ENCODE data around the gene FTO.
A peak's percentile ranks its signal among the peaks of the same experiment; 100 is the strongest.

Gene FTO

DNA sequence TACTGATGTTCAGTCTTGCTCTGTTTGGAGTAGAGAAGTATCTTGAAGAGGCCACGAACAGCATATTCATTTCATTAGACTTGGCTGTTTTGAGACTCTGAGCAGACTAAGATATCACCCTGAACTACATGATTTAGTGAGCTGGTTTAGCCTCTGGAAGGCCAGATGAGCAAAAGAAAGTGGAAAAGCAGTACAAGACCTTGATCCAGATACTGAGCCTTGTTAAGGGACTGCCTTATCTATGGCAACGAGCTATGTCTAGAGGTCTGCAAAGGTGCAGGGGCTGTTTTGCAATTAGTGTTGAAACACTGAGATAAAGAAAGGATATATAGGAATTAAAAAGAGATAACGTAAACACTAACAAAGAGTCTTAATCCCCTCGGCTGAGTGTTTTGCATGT, 351.2 kb downstream of the FTO start:
- TF ChIP-seq GATA3 (IDR thresholded peaks at IDR 0.05; ENCODE audit: low read depth, low read length) (no peak), GATA2 (IDR thresholded peaks at IDR 0.05; ENCODE audit: low read depth, low read length) (no peak)

DNA sequence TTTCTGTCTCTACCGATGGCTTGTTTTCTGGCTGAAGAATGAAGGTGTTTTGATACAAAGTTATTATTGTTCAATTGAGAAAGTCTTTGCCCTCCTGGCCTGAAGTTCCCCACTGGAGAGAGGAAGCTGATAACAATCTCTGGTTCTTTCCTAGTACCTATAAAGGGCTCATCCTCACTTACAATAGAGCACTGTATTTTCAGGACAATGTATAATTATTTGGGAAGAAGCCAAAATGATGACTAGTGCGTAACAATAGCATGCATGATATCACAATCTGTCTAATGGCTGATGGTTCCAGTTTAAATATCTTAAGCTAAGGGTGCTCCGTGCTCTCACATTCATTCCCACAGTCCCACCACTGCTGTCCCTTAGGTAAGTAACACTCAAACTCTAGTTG, 351.9 kb downstream of the FTO start:
- TF ChIP-seq GATA3 (IDR thresholded peaks at IDR 0.05; ENCODE audit: low read depth, low read length) (no peak), GATA2 (IDR thresholded peaks at IDR 0.05; ENCODE audit: low read depth, low read length) (peak; percentile 47; the same call in 1 of the 2 replicates)

DNA sequence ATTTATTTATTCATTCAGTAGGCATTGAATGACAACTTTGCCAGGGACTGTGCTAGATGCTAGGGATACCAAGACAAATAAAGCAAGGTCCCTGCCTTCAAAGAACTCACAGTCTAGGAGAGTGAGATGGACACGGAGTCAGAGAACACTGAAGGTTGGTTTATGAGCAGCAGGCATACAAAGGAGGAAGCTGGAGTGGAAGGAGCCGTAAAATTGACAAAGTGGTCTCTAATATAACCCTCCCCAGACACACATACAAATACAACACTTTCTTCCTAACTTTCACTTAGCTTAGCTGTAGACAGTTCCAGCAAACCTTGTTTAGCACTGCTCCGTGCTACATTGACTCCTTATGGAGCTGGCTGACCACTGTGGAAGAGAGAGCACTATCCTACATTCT, 353.0 kb downstream of the FTO start:
- TF ChIP-seq GATA3 (IDR thresholded peaks at IDR 0.05; ENCODE audit: low read depth, low read length), result no peak
- no peak for TF ChIP-seq GATA2 (IDR thresholded peaks at IDR 0.05; ENCODE audit: low read depth, low read length)

DNA sequence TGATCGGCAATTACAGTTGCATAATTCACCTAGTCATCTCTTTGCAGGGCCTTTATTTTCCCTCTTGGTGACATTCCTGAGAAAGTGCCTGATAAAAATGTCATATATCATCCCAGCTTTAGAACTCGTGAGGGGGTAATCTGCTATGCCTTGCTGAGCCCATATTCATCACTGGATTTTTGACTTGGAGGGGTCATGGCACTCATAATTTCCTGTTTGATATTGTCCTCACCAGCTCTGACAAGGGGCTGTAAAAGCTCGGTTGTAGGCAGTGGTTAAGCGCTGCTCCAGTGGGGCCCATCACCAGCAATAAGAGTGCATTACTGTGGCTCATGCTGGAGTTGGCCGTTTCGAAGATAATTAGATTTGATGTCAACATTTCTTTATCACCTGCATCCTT, 355.4 kb downstream of the FTO start:
- peak; percentile 38 for TF ChIP-seq GATA2 (IDR thresholded peaks at IDR 0.05; ENCODE audit: low read depth, low read length)
- TF ChIP-seq GATA3 (IDR thresholded peaks at IDR 0.05; ENCODE audit: low read depth, low read length), result no peak; the same call in 1 of the 2 replicates

DNA sequence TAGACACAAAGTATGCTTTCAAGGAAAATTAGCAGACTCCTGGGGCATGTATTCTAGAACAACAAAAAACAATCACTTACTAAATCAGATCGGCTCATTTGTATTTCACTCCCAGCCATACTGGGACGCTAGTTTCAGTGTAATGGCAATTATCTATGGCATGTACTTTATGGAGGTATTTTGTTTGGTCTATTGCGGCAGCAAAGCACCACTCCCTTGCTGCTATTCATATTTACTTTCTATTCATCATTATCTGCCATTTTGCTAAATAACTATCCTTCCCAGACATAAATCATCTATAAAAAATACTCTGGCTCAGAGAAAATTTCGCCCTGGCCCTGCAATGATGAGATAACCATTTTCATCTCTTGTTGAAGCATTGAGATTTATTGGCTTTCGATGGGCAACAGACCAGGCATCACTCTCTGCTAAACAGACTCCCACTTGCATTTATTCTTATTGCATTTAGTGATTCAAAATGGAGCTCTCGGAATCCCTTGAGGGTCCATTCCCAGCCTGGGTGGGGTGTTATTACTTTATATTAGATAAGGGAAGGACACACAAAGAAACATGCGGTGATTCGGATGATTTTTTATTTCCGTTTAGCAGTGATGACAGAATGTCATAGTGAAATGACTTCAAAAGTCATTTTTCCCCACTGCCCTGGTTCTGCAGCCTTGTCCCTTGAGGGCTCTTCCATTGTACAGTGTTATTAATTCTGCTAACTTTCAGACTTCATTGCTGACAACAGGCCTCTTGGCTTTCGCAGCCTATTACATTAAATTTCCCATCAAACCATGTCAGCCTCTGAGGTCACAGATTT, 356.9 kb downstream of the FTO start:
- peak; percentile 84 for TF ChIP-seq GATA2 (IDR thresholded peaks at IDR 0.05; ENCODE audit: low read depth, low read length)
- peak; percentile 79 for TF ChIP-seq GATA3 (IDR thresholded peaks at IDR 0.05; ENCODE audit: low read depth, low read length)

DNA sequence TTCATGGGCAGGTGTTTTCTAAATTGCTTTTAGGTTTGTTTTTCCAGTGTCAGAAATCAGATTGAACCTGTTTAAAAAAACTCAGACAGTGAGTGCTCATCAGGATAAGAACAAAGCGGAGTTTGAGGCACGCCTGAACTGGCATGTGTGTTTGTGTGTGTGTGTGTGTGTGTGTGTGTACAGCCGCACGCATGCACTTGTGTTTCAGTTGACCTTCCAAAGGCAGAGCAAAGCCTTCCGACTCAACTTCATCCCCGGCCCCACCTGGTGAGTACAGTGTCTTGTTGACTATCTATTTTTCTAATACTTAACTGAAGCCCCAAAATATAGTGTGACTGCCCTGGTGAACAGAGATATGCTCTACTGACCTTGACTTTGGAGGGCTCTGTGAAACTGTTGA, 357.5 kb downstream of the FTO start:
- TF ChIP-seq GATA2 (IDR thresholded peaks at IDR 0.05; ENCODE audit: low read depth, low read length) (no peak; the same call in 1 of the 2 replicates), GATA3 (IDR thresholded peaks at IDR 0.05; ENCODE audit: low read depth, low read length) (no peak)

DNA sequence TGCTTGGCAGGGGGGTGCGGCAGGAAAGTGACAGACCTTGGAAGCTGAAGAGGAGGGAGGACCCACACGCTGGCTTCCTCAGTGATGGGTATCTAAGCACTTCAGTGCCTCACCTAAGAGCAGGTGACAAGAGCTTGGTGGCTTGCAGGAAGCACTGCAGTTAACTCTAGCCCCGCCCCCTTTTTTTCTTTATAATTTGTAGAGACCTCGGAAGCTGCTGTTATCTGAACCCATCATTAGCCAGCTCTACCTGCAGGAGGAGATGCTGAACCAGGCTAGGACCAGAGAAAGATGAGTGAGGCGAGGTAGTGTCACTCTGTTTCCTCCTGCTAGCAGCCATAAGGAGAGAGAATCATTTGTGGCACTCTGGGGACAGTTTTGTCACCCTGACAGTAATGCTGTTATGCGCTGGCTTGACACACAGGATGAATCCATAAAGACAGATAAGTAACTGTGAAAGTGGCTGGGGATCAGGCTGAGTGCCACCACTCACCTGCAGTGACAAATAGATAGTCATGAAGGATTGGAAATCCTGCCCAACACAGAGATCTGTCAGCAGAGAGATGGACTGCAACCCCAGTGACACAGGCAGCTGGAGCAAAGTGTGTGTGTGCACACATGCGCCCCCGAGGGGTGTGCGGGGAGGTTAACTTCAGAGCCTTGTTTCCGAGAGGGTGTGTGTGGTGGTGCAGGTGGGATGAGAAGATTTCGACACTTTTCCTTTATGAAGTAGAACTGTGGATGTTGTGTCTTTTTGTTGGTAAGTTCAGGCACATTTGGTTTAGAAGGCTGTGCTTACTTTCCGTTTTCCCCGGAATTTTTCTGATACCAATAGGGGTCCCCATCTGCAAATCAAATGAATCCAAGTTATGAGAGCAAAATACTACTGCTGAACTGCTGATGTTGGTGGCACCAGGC, 358.7 kb downstream of the FTO start:
- no peak for TF ChIP-seq GATA3 (IDR thresholded peaks at IDR 0.05; ENCODE audit: low read depth, low read length)
- TF ChIP-seq GATA2 (IDR thresholded peaks at IDR 0.05; ENCODE audit: low read depth, low read length), result no peak

DNA sequence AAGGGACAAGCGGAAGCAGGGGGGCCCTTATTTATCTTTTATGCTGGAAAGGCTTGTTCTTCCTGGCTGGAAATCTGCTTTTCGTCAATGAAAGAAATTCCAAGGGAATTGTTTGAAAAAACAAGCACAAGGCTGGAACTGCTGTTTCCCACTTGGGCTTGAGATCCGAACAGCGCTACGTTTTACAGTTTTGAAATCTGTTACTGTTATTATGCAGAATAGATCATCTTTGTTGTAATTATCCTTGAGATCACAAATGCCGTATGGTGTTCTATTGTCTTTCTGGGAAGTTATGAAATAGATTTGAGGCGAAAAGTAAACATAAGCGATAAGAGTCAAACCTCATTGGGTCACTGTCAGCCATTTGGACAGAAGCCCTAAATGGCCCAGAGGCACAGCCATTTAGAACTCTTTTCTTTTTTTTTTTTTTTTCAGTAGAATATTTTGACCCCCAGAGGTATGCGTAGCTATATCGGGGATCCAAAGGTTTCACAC, 359.4 kb downstream of the FTO start:
- TF ChIP-seq GATA3 (IDR thresholded peaks at IDR 0.05; ENCODE audit: low read depth, low read length), result no peak
- TF ChIP-seq GATA2 (IDR thresholded peaks at IDR 0.05; ENCODE audit: low read depth, low read length), result peak; percentile 30; the same call in 1 of the 2 replicates

DNA sequence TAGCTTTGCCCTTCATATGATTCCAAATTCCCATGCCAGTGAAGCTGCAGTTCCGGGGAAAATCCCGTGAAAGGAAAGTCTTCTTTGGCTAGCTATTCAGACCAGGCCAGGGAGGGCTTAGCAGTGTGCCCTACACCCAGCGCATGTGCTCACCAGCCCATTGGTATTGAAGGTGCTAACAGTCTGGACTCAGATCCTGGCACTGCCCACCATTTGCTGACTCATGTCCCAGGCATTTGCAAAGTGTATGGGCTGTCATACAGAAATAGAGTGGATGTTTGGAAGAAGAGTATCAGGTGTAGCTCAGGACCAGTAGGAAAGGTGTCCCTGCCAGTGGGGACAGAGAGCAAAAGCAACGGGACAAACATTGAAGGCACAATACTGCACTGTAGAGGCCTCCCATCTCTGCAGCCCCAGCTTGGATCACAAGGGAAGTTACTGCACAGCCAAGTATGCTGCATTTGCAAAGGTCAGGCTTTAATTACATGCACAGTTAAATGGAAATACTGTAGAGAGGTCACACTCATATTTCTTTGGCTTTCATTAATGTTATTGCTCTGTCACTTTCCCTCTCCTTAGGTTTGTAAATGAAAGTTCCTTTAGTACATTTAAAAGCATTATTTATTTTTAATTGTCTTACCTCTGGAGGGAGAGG, 362.6 kb downstream of the FTO start:
- TF ChIP-seq GATA3 (IDR thresholded peaks at IDR 0.05; ENCODE audit: low read depth, low read length) (no peak), GATA2 (IDR thresholded peaks at IDR 0.05; ENCODE audit: low read depth, low read length) (no peak)

DNA sequence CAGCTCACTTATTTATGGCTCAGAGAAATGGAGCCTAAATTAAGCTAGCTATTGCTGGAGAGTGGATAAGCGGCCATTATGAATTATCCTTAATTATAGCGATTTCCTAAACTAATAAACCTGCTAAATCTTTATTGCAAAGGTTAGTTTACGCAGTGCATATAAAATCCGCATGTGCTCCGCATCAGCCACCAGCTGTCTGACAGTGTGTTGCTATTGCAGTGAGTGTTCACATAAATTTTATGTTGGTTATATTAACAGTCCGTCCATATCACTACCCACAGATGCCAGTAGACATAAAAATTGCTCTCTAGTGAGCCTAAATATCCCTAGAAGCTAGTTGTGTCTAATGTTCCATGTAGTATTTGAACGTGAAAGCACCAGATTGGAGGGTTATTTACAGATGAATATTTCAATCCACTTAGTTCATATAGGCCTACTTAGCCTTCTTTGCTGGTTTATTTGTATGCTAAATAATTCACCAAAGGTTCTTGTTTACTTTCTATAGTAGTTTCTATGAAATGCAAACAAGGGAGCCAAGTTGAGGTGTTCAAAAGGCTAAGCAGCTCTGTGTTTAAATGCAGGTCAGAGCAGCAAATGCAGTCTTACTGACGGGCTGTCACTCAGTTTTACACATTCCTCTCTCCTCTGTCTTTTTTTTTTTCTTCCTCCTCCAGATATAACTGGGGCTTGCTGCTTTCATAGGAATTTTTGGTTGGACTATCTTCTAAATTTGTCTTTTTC, 363.5 kb downstream of the FTO start:
- TF ChIP-seq GATA3 (IDR thresholded peaks at IDR 0.05; ENCODE audit: low read depth, low read length), result no peak
- no peak for TF ChIP-seq GATA2 (IDR thresholded peaks at IDR 0.05; ENCODE audit: low read depth, low read length)

DNA sequence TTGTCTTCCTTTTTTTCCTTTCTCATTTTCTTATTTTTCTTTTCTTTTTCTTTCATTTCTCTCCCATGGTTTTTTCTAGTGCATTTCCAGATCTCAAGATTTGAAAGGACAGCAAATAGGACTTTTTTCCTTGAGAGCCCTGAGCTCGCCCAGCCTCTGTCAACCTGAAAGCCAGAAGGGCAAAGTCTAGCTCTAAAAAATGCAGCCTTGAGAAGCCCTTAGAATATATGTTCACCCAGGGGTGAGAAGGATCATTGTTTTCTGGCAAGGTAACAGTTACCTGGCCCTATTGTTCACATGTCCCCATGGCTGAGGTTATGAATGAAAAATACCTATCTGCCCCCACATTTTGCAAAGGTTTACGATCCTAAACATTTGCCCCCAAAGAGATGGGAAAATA, 364.3 kb downstream of the FTO start:
- TF ChIP-seq GATA2 (IDR thresholded peaks at IDR 0.05; ENCODE audit: low read depth, low read length) (no peak), GATA3 (IDR thresholded peaks at IDR 0.05; ENCODE audit: low read depth, low read length) (no peak)

DNA sequence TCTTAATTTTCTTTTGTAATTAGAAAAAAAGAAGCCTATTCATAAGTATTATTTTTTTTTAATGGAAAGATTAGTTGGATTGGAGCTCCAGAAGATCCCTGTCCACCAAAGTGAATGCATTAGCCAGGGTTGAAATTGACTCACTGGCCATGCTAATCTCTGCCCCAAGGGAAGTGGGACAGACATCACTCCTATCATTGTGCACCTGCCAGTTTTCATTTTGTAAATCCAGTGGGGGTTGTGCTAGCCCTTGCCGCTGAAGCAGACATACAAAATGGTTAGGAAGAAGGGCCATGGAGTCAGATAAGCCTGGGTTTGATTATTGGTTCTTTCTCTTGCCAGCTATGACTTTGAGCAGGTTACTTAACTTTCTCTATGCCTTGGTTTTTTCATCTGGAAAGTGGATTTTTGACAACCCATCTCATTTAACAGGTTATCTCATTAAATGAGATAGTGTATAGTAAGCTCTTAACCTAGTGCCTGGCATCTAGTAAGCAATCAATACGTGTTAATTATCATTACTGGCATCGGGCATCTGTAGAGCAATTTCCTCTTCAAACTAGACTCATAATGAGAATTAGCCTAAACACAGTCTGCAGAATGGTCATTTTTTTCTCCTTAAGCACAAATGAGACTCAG, 365.8 kb downstream of the FTO start:
- TF ChIP-seq GATA3 (IDR thresholded peaks at IDR 0.05; ENCODE audit: low read depth, low read length), result no peak
- TF ChIP-seq GATA2 (IDR thresholded peaks at IDR 0.05; ENCODE audit: low read depth, low read length), result peak; percentile 55
